NCI-H2196 (cell line): Measurements from ENCODE around the gene SCN8A.

Source experiments
- DNase-seq: peaks from one replicate; lab custom pipeline; 2025; ENCODE audit not compliant: unreplicated experiment; lab: John Stamatoyannopoulos, UW

SCN8A gene

DNA sequence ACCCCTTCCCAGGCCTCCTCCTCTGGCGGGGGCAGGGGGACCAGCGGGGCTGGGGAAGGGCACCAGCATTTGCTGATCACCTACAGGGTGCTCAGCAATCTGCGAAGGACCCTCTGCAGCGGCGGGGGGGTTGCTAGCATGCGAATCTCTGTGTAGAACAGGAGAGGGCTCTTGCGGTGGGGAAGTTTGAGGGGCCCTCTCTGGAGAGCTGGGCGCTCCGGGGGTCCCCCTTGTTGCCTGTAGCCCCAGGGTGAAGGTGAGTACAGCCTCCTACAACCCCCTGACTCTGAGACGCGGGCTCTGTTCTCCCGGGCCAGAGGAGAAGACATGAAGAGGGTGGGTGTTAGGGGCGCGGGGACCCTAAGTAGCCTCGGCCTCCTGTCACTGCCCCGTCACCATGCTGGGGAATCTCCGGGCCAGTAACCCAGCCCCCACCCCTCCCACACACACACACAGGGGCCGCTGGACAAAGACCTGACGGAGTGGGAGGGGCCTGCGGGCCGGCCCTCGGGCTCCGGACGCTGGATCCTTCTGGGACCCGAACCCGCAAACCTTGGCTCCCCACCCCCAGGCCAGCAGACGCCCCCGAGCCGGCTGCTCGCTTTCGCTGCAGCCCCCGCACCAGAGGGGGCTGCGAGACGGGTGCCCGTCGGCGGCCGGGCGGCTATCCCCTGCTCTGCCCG, 256.8 kb downstream of the SCN8A start:
- DNase-seq, result no peak

- no peak for DNase-seq
These were observed 257.3 kb downstream of the SCN8A start, which contains the start of gene FIGNL2 for GRCh38 chr12:51848326-51848727. FIGNL2 (minus strand) TSS chr12:51848718; CDS start chr12:51822413, 26,305 bp downstream.

GRCh38 chr12:51848841-51849735, 258.1 kb downstream of the SCN8A start:
- DNase-seq, result no peak

GRCh38 chr12:51850081-51850964, 259.3 kb downstream of the SCN8A start:
- no peak for DNase-seq

DNA sequence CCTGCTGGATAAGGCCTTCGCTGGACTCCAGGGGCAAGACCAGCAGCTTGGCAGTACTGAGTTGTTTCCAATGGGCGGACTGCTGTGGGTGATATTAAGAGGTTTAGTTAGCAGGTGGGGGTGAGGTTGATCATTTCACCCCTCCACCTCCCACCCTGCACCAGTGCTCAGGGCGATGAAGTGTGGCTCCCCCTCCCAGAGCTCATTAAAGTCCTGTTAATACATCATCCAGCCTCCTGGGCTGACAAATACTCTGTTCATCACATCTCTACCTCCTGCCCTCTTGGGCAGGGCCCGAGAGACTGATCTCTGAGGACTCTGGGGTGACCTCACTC, 259.9 kb downstream of the SCN8A start:
- DNase-seq, result no peak

DNA sequence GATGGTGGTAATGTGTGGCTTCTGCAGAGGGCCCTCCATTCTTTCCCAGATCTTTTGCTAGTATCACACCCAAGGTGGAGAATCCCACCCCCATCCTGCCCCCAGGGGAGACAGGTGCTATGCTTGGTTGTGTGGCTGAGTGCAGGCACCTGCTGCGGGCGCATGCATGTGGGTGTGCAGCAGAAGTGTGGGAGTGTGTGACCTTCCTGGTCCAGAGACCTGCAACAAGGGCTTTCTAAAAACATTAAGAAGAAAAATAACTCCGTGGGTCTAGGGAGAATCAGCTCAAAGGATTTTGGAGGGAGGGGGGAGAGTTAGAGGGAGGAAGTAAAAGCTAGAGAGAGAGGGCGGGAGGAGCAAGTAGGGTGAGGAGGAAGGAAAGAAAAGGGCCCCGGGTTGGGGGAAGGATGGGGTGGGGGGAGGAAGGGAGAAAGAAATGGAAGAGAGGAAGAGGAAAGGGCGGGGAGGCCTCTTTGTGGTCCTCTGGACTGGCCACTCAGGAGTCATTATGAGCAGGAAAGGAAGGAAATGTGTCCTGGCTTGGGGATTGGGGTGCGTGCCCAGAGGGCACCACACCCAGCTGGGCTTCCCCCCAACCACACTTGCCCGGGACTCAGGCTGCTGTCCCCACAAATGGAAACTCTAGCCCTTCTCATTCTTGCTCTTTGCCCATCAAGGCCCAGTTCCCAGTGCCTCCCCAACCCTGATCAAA, 260.5 kb downstream of the SCN8A start:
- DNase-seq, result no peak

DNA sequence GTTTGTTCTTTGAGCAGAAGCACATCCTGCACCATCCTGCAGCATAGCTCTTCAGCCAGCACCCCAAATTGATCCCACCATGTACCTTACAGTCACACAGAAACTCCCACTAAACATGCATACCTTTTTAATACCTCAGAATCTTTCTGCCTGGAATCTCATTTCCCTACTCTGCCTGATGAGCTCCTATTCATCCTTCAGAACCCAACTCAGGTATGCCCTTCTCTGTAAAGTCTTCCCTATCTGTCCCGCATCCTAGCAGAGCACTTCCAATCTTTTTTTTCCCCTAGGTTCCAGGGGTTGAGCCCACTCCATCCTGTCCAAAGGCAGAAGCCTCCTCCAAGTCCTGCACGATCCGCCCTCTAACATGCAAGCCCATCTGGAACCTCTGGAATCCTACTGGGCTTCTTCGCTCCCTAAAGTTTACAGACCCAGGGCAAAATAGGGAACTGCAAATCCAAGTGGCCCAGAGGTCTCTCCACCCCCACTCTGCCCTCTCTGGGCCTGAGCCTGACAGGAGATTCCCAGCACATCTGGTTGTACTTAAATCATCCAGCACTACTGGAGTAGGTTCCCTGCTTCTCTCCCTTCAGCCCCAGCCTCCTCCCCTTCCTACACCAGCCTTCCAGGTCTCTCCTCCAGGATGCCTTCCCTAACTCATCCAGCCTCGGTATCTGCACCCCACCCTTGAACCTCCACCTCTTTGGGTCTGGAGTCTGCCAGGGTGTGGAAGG, 261.5 kb downstream of the SCN8A start:
- no peak for DNase-seq

- no peak for DNase-seq
These were observed 264.8 kb downstream of the SCN8A start for GRCh38 chr12:51855586-51856428.

DNA sequence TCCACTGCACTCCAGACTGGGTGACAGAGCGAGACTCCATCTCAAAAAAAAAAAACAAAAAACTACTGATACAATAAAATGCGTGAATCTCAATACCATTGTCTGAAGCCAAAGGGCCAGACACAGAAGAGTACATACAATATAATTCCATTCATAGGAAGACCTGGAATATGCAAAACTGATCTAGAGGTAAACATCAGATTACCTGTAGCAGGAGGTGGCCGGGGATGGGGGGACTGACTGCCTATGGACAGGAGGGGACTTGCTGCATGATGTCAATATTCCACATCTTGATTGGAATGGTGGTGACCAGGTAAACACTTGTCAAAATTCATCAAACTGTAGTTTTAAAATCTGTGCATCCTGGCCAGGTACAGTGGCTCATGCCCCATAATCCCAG, 270.0 kb downstream of the SCN8A start:
- DNase-seq, result no peak
